Breast epithelium (tissue), 4 donors: ENCODE data around the gene SYCE3. TPM values are rescaled to one million over a fixed set of nuclear protein-coding genes. Genes with fewer than 3 reads are reported as not detected.

ENCODE experiments used
- DNase-seq, 2 donors: peaks; one replicate each; pipeline ENCODE4 v3.0.0-alpha.2; 2019; ENCODE audit warnings: low spot score in 2 of 2
- H3K27ac ChIP-seq, 2 donors: fragments of 200-600 bp; sonication (generic) in 1 of 2; one replicate each; pipeline ENCODE4 v1.5.1; 2016 to 2019; ENCODE audit warnings: mild to moderate bottlenecking in 1 of 2
- H3K27me3 ChIP-seq, 2 donors: fragments of 200-600 bp; sonication (generic) in 1 of 2; one replicate each; pipeline versions ENCODE4 v1.5.1 to v1.6.0; 2017 to 2019; ENCODE audit warnings: control low read depth in 1 of 2, mild to moderate bottlenecking in 1 of 2
- H3K36me3 ChIP-seq: fragments of 200-600 bp; one replicate; pipeline ENCODE4 v1.5.1; 2019
- H3K4me1 ChIP-seq, 2 donors: fragments of 200-600 bp; sonication (generic); one replicate each; pipeline ENCODE4 v1.5.1; 2016 to 2019; ENCODE audit warnings: control low read depth in 1 of 2
- H3K4me3 ChIP-seq, 3 donors: fragments of 200-600 bp; sonication (generic); 1 replicate in 2 of 3; 2 replicates in 1 of 3; pipeline ENCODE4 v1.5.1; 2016 to 2019; ENCODE audit warnings: mild to moderate bottlenecking in 3 of 3, moderate library complexity in 2 of 3
- H3K9me3 ChIP-seq, 2 donors: fragments of 200-600 bp; sonication (generic) in 1 of 2; one replicate each; pipeline ENCODE4 v1.5.1; 2016 to 2019; ENCODE audit warnings: control low read depth in 1 of 2
- CTCF ChIP-seq, 3 donors: fragments of 450-650 bp; IDR thresholded peaks; one replicate each; pipeline ENCODE4 v1.5.1; 2016 to 2017; ENCODE audit warnings: antibody characterized with exemption in 3 of 3, mild to moderate bottlenecking in 3 of 3, moderate library complexity in 3 of 3
- POLR2A ChIP-seq: fragments of 450-650 bp; IDR thresholded peaks from one replicate; pipeline ENCODE4 v1.6.1; 2016; ENCODE audit warnings: antibody characterized with exemption, mild to moderate bottlenecking, moderate library complexity
- POLR2AphosphoS5 ChIP-seq, 3 donors: sonication (generic); formaldehyde crosslinking; IDR thresholded peaks; one replicate each; pipeline ENCODE4 v1.6.1; 2017; ENCODE audit warnings: antibody characterized with exemption in 3 of 3
- intact Hi-C: fragments of 100-400 bp; cut with DNase I; formaldehyde crosslinking; loops from one replicate; pipeline ENCODE4 v1.15.1; 2023; ENCODE audit warnings: low total_unique reads
- total RNA-seq, 3 donors: library from RNA; depleted of rRNA; stranded (reverse); fragments of >200 nt; gene quantifications; one replicate each; pipeline ENCODE4 v1.1.0, GENCODE V29; 2016

The SYCE3 gene
- total RNA-seq, 3 donors from 2014 or later, result not detected

DNA sequence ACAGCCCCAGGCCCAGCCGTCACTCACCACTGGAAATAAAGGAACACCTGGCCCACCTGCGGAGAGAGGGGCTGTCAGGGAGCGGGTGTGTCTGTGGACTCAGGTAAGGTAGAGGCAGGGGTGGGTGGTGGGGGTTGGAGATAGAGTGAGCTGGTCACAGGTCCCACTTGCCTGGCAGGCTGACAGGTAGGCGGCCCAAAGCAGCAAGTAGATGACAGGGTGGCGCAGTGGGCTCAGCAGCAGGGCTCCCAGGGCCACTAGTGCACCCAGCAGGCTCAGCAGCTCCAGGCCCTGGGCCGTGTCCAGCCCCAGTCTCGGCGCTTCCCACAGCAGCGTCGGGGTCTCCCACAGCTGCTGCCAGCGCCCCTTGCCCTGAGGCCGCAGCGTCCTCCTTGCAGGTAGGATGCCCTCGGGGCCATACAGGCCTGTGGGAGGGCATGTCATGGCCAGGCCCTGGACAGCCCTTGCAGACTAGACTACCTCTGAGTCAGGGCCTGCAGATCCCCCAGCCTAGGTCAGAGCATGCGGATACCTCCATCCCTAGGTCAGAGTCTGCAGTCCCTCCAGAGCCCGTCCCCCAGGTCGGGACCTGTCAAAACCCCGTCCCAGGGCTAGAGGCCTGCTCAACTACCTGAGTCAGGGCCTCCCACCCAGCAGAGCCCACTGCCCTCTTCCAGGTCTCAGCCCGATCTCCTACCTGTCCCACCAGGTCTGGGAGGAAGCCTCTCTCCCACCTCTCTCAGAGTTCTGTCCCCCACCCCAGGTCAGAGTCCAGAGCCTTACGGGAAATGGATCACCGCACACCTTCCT is 55.9 kb downstream of the SYCE3 start:
- Histone ChIP-seq H3K9me3 (no peaks in the 10 kb centered on the region), H3K4me3 (peak overlapping the region; percentile 92 to 95 (median 93)), H3K27me3 (no peaks in the 10 kb centered on the region), H3K4me1 (peaks cover 0 to 16% of the 10 kb centered on the region in 2 donors), H3K36me3 (no peaks in the 10 kb centered on the region), H3K27ac (peak overlapping the region; percentile 78 to 81)
- DNase-seq, result peak in 1 of 2 donors; percentile 46
- TF ChIP-seq CTCF (IDR thresholded peaks at IDR 0.05) (no peak), POLR2A (no peak), POLR2AphosphoS5 (IDR thresholded peaks at IDR 0.05) (no peak)
- intact Hi-C loops, result loop anchor here (1.0 to 10.0 kb wide), 2 partner anchors 12 to 252 kb away; partner anchors contain the start of gene HDAC10

- Histone ChIP-seq H3K4me1 (peaks cover 0 to 16% of the 10 kb centered on the region in 2 donors), H3K27me3 (no peaks in the 10 kb centered on the region), H3K27ac (no peak overlapping the region), H3K4me3 (peak overlapping the region in 2 of 3 donors; percentile 92 to 95), H3K9me3 (no peaks in the 10 kb centered on the region), H3K36me3 (no peaks in the 10 kb centered on the region)
- DNase-seq, result no peak
- TF ChIP-seq CTCF (IDR thresholded peaks at IDR 0.05) (no peak), POLR2A (no peak), POLR2AphosphoS5 (IDR thresholded peaks at IDR 0.05) (no peak)
- intact Hi-C loops, result loop anchor here (1.0 to 10.0 kb wide), 2 partner anchors 11 to 251 kb away; partner anchors contain the start of gene HDAC10
Measured at GRCh38 chr22:50505776-50506610, 56.7 kb downstream of the SYCE3 start.

DNA sequence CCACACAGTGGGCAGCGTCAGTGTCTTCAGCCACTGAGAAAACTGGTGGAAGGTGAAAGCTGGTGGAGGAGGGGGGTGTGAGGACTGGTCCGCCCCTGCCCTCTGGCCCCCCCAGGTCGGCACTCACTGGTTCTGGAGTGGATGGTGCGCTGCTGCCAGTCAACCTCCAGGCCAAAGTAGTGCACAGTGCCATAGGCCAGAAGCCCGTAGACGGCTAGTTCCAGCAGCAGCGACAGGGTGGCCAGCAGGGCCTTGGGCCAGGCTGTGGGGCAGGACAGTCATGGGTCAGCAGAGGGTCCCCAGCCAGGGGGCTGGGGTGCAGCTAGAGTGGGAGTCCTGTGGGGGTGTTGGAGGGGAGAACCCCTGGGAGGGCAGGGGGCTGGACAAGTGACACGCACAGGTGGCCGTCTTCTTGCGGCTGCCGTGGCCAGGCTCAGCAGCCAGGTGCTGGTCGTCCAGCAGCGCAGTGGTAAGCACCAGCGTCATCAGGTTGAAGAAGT is 57.4 kb downstream of the SYCE3 start:
- no peak overlapping the region for H3K27ac ChIP-seq
- intact Hi-C loops, result loop anchor here (10.0 kb wide), 1 partner anchor 251 kb away; the partner anchor contains the start of gene HDAC10
- H3K4me3 ChIP-seq, result no peak overlapping the region
- no peaks in the 10 kb centered on the region for H3K9me3 ChIP-seq
- no peak for DNase-seq
- H3K27me3 ChIP-seq, result no peaks in the 10 kb centered on the region
- H3K36me3 ChIP-seq, result no peaks in the 10 kb centered on the region
- TF ChIP-seq POLR2AphosphoS5 (IDR thresholded peaks at IDR 0.05), result no peak
- TF ChIP-seq CTCF (IDR thresholded peaks at IDR 0.05), result no peak
- no peak for TF ChIP-seq POLR2A
- peaks cover 0 to 16% of the 10 kb centered on the region in 2 donors for H3K4me1 ChIP-seq

GRCh38 chr22:50504369-50505211 is 58.1 kb downstream of the SYCE3 start:
- H3K9me3 ChIP-seq, result no peaks in the 10 kb centered on the region
- H3K27ac ChIP-seq, result no peak overlapping the region
- H3K4me1 ChIP-seq, result peaks cover 0 to 16% of the 10 kb centered on the region in 2 donors
- H3K4me3 ChIP-seq, result no peak overlapping the region
- no peak for TF ChIP-seq POLR2A
- TF ChIP-seq POLR2AphosphoS5 (IDR thresholded peaks at IDR 0.05), result no peak
- no peak for TF ChIP-seq CTCF (IDR thresholded peaks at IDR 0.05)
- H3K36me3 ChIP-seq, result no peaks in the 10 kb centered on the region
- intact Hi-C loops, result loop anchor here (10.0 kb wide), 1 partner anchor 250 kb away; the partner anchor contains the start of gene HDAC10
- H3K27me3 ChIP-seq, result no peaks in the 10 kb centered on the region
- no peak for DNase-seq
